Measurements from ENCODE around the gene TMPRSS6. TPM values are rescaled to one million over a fixed set of nuclear protein-coding genes. Genes with fewer than 3 reads are reported as not detected.

Gene TMPRSS6
- polyA plus RNA-seq, 4 donors: 0.35 to 0.63 (median 0.53) TPM

- no peak for DNase-seq (ENCODE audit: low read depth in 4 of 4, low spot score in 2 of 4)
These were observed 91.3 kb downstream of the TMPRSS6 start for GRCh38 chr22:37018086-37018814.

GRCh38 chr22:37017356-37017755 lies 92.2 kb downstream of the TMPRSS6 start:
- DNase-seq (ENCODE audit: low read depth in 4 of 4, low spot score in 2 of 4): no peak

- DNase-seq (ENCODE audit: low read depth in 4 of 4, low spot score in 2 of 4): no peak
These were observed 93.2 kb downstream of the TMPRSS6 start for GRCh38 chr22:37016134-37016910.

GRCh38 chr22:37015587-37015878 lies 94.0 kb downstream of the TMPRSS6 start:
- DNase-seq (ENCODE audit: low read depth in 4 of 4, low spot score in 2 of 4): no peak

Other genes with a start within 250 kb of the TMPRSS6 start
- gene NCF4, start 248.7 kb downstream of the TMPRSS6 start, polyA plus RNA-seq (ENCODE audit: insufficient read length in 4 of 4): 1 to 10 TPM; 1.9 to 2.1 (median 2.0) TPM
- gene CSF2RB, start 196.1 kb downstream of the TMPRSS6 start, polyA plus RNA-seq (ENCODE audit: insufficient read length in 4 of 4): 1 to 10 TPM; 2.2 to 2.9 (median 2.7) TPM
- 10 to 100 TPM; 46.8 to 66.8 (median 56.3) TPM for gene TST, start 90.3 kb downstream of the TMPRSS6 start, polyA plus RNA-seq (ENCODE audit: insufficient read length in 4 of 4)
- gene MPST, start 90.0 kb downstream of the TMPRSS6 start, polyA plus RNA-seq (ENCODE audit: insufficient read length in 4 of 4): 10 to 100 TPM; 44.5 to 84.1 (median 67.1) TPM
- gene KCTD17, start 58.0 kb downstream of the TMPRSS6 start, polyA plus RNA-seq (ENCODE audit: insufficient read length in 4 of 4): 10 to 100 TPM; 24.1 to 36.0 (median 32.1) TPM
- gene IL2RB, start 40.2 kb upstream of the TMPRSS6 start, polyA plus RNA-seq (ENCODE audit: insufficient read length in 4 of 4): 1 to 10 TPM in 3 of 4 donors, under 1 TPM in 1; 0.55 to 1.6 (median 1.2) TPM
- gene C1QTNF6, start 78.5 kb upstream of the TMPRSS6 start, polyA plus RNA-seq (ENCODE audit: insufficient read length in 4 of 4): 10 to 100 TPM; 29.1 to 36.9 (median 32.3) TPM
- gene SSTR3, start 102.8 kb upstream of the TMPRSS6 start, polyA plus RNA-seq (ENCODE audit: insufficient read length in 4 of 4): 1 to 10 TPM in 1 of 4 donors, under 1 TPM in 3; 0.83 to 1.1 (median 0.88) TPM
- 1 to 10 TPM; 5.7 to 9.3 (median 7.0) TPM for gene RAC2, start 134.6 kb upstream of the TMPRSS6 start, polyA plus RNA-seq (ENCODE audit: insufficient read length in 4 of 4)
- 1 to 10 TPM; 2.4 to 4.9 (median 3.8) TPM for gene CYTH4, start 172.8 kb upstream of the TMPRSS6 start, polyA plus RNA-seq (ENCODE audit: insufficient read length in 4 of 4)